GM18951 (cell line): Measurements from ENCODE around the gene MPZ.
"Not testable (repeated sequence)": the region's sequence is repeated elsewhere in the genome, so short reads cannot be mapped to it uniquely, and the experiment has no call there.

Experiments used
- POLR2A ChIP-seq: IDR thresholded peaks from 4 replicates; pipeline ENCODE4 v1.6.1; 2011; ENCODE audit warnings: mild to moderate bottlenecking; ENCODE audit not compliant: insufficient read length, insufficient read depth; ENCODE audit errors: extremely low read depth
- in situ Hi-C: fragments of 300-500 bp; cut with MboI; formaldehyde crosslinking; loops from one replicate; pipeline ENCODE4 v1.12.0; 2022; ENCODE audit warnings: low sequenced_read_pairs, mixed read lengths, inconsistent platforms; ENCODE audit not compliant: unreplicated experiment

MPZ gene

GRCh38 chr1:161285113-161285512 is 24.7 kb downstream of the MPZ start:
- TF ChIP-seq POLR2A, result no peak
- in situ Hi-C loops, result no loop called here

DNA sequence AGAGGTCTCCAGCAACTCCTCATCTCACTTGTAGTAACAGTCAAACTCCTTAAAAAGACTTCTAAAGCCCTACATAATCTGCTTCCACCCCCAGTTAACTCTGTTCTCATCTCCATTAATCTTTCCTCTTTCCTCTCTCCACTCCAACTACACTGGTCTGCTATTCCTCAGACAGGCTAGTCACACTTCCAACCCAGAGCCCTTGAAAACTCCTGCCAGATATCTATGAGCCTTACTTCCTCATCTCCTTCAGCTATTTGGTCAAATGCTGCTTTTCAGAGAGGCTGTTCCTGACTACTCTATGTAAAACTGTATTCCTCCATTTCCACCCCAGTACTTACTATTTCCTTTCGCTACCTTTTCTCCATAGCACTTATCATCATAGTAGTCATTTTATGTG is 26.8 kb downstream of the MPZ start:
- TF ChIP-seq POLR2A, result no peak
- in situ Hi-C loops, result no loop called here

- no peak for TF ChIP-seq POLR2A
- in situ Hi-C loops, result no loop called here
Observed at GRCh38 chr1:161274874-161275273, 34.9 kb downstream of the MPZ start.

GRCh38 chr1:161273402-161273801 is 36.4 kb downstream of the MPZ start:
- TF ChIP-seq POLR2A, result no peak
- in situ Hi-C loops, result no loop called here

DNA sequence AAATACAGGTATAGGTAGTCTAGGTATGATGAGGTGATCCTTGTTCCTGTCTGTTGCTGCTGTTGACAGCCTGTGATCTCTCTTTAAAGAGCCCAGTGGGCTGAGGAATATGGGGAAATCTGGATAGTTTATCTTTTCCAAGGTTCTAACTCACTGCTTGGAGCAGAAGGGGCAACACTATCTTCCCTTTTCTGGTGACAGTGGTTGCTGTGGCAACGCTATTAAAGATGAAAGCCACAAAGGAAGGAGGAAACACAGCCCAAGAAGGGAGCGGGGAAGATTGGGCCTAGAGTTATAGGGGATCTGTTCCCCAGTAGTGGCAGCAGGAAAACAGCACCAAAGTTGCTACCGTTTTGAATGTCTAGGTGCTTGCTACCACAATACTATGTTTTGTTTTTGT is 42.4 kb downstream of the MPZ start:
- TF ChIP-seq POLR2A, result no peak
- in situ Hi-C loops, result no loop called here

DNA sequence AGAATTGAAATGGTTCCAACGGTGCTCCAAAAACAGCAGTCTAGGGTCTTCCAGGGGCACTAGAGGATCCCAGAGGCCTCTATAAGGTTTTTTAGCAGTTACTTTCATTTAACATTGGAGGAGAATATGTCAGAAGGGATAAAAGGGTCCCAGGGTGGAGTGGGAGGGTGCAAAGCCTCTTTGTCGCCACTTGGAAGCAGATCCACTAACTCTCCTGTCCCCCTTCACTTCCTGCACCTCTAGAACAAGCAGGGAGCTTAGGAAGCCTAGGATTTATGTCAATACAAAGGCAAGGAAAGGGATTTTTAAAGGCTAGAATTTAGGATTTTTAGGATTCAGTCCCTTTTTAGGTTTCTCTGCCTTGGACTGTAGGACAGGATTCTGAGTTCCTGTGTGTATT is 42.9 kb downstream of the MPZ start:
- in situ Hi-C loops, result no loop called here
- no peak for TF ChIP-seq POLR2A

- TF ChIP-seq POLR2A, result no peak
- in situ Hi-C loops, result no loop called here
Observed at GRCh38 chr1:161266202-161266601, 43.6 kb downstream of the MPZ start.

DNA sequence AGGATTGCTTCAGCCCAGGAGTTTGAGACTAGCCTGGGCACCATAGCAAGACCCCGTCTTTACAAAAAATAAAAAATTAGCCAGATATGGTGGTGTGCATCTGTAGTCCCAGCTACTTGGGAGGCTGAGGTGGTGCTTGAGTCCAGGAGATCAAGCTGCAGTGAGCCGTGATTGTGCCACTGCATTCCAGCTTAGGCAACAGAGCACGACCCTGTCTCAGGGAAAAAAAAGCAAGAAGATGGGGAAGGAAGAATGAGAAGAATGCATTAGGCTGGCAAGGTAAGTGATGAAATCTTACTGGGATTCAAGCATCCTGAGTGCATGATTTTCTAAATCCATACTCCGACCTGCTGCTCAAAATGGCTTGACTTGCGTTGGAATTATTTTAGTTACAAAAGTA is 44.5 kb downstream of the MPZ start:
- in situ Hi-C loops, result no loop called here
- TF ChIP-seq POLR2A, result no peak

DNA sequence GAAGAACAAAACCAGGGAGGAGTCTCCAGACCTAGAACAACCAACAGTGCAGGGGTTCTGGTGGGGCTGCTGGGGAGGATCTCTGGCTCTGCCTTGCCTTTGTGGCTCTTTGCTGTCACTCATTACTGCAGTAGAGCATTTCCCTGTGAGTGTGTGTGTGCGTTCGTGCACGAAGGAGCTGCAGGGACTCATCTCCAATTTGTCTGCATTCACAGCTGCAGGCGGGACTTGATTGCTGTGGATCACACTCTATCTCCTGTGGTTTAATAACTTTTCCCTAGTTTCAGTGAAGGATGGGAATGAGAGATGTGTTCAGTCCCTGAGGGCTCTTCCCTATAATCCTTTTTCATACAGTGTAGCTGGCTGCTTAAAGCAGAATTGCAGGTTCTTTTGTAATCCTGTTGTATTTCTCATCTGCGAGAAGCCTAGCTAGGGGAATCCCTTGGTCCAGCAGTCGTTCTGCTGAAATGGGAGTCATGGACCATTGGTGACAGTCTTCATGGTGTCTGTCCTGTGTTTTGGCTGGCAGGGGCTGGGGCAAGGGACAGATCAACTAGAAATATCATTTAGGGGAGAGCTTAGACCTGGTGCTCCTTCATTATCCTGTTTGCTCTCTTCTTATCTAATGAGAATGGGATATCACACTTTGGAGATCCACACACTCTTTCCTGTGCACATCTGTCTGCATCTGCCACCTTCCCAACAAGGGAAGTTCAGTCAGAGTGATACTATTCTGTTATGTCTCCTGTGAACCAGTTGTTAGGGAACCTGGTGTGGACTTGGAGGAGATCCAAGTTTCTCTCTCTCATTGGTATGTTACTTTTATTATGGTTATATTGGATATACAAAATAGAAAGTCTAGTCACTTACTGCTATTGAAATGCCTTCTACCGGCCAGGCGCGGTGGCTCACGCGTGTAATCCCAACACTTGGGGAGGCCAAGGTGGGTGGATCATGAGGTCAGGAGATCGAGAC is 48.2 kb downstream of the MPZ start:
- in situ Hi-C loops, result no loop called here
- no peak for TF ChIP-seq POLR2A

DNA sequence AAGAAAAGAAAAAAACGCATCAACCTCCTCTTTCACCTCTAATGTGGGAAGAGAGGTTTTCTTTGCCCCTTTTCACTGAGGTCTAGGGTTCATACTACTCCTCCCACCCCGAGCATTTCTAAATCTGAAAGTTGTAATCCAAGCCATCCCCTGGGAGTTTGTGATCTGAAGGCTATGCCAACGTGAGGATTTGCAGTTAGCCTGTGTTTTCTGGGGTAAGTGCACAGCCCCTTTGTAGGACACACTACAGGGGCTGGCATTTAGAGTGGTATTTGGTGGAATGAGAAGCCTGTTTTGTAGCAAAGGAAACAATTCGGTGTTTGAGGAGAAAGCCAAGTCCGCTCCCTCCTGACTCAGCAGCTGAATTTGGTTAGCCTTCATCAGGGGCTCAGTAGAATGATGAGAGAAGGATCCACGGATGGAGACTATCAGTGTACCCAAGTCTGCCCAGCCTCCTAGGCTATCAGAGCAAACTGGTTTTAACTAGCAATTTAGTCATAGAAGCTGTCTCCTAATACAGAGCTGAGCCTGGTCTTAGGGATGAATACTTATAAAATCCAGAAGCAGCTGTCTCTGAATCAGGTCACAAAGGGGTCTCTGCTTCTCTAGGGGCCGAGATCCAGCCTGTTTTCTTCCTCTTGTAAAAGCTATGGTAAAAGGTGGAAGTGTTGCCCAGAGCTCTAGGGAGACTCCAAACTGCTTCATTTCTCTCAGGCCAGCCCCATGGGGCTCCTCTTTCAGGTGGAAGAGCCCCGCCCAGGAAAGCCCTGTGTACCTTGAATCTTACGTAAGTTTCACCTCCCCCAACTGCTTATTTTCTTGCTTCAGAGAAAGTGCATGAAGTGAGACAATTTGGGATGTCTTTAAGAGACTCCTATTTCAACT is 49.1 kb downstream of the MPZ start:
- in situ Hi-C loops, result no loop called here
- TF ChIP-seq POLR2A, result no peak

DNA sequence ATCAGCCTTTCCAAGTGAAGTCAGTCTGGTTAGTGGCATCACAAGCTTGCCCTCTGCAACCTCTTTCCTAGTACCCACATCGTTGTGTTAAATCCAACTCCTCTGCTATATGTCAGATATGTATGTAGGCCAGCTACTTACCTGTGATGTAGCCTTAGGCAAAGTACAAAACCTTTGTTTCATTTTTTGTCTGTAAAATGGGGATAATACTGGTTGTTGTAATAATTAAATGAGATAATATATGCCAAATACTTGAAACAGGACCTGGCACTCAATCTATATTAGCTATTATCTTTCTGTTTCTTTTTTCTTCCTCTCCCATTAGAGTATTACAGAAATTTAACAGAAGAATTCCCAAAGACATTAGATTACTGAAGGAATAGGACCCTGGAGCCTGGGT is 50.0 kb downstream of the MPZ start:
- in situ Hi-C loops, result no loop called here
- no peak for TF ChIP-seq POLR2A

- TF ChIP-seq POLR2A, result no peak
- in situ Hi-C loops, result no loop called here
Observed at GRCh38 chr1:161259345-161259702, 50.4 kb downstream of the MPZ start.

GRCh38 chr1:161258439-161259344 is 51.1 kb downstream of the MPZ start, which contains the start of gene PCP4L1:
Gene PCP4L1, plus strand, starts transcription at chr1:161258745. Its CDS starts 230 bp downstream, at chr1:161258975.
- in situ Hi-C loops, result no loop called here
- peak; percentile 49 for TF ChIP-seq POLR2A

DNA sequence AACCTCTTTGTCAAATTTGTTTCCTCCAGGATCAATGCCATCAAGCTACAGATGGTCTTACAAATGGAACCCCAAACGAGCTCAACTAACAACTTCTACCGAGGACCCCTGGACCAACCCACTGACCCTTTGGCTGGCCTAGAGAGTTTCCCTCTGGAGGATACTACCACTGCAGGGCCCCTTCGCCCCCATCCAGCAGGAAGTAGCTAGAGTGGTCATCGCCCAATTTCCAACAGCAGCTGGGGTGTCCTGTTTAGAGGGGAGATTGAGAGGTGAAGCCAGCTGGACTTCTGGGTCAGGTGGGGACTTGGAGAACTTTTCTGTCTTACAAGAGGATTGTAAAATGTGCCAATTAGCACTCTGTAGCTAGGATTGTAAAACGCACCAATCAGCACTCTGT is 52.7 kb downstream of the MPZ start:
- in situ Hi-C loops, result not testable (repeated sequence)

GRCh38 chr1:161255955-161256520 is 53.7 kb downstream of the MPZ start:
- in situ Hi-C loops, result not testable (repeated sequence)

DNA sequence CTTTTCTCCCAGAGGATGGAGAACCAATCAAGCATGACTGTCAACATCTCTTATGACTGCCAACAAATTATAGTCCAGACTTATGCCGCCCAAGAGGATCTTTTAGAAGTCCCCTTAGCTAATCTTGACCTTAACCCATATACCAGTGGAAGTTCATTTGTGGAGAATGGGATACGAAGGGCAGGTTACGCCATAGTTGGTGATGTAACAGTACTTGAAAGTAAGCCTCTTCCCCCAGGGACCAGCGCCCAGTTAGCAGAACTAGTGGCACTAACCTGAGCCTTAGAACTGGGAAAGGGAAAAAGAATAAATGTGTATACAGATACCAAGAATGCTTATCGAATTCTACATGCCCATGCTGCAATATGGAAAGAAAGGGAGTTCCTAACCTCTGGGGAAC is 54.5 kb downstream of the MPZ start:
- in situ Hi-C loops, result not testable (repeated sequence)
